HEK293 (cell line): Measurements from ENCODE around the gene ACTR1A.
A peak's percentile ranks its signal among the peaks of the same experiment; 100 is the strongest.

Source experiments
- ATF2 ChIP-seq: fragments of 450-650 bp; formaldehyde crosslinking; IDR thresholded peaks from 2 replicates; pipeline ENCODE4 v1.5.1; 2016; ENCODE audit warnings: missing biosample characterization, missing genetic modification characterization, low read depth
- EGR2 ChIP-seq: fragments of 450-650 bp; formaldehyde crosslinking; IDR thresholded peaks from 2 replicates; pipeline ENCODE4 v1.5.1; 2016; ENCODE audit warnings: low read depth, missing biosample characterization, missing genetic modification characterization
- FEZF1 ChIP-seq: fragments of 450-650 bp; formaldehyde crosslinking; IDR thresholded peaks from 2 replicates; pipeline ENCODE4 v1.5.1; 2016; ENCODE audit warnings: missing biosample characterization, missing genetic modification characterization
- GLIS1 ChIP-seq: fragments of 450-650 bp; formaldehyde crosslinking; IDR thresholded peaks from 2 replicates; pipeline ENCODE4 v1.5.1; 2016; ENCODE audit warnings: missing biosample characterization, missing genetic modification characterization
- HOXA7 ChIP-seq: sonication (generic); formaldehyde crosslinking; IDR thresholded peaks from 2 replicates; pipeline ENCODE4 v1.8.1; 2022; ENCODE audit warnings: missing genetic modification reagents, borderline replicate concordance
- HOXC10 ChIP-seq: sonication (generic); formaldehyde crosslinking; IDR thresholded peaks from 2 replicates; pipeline ENCODE4 v1.8.1; 2023; ENCODE audit warnings: mild to moderate bottlenecking, missing genetic modification reagents
- IKZF3 ChIP-seq: fragments of 450-650 bp; IDR thresholded peaks from 2 replicates; pipeline ENCODE4 v1.5.0; 2018; ENCODE audit warnings: missing biosample characterization, mild to moderate bottlenecking, missing genetic modification characterization, moderate library complexity
- KLF16 ChIP-seq: fragments of 450-650 bp; formaldehyde crosslinking; IDR thresholded peaks from 2 replicates; pipeline ENCODE4 v1.5.1; 2017; ENCODE audit warnings: missing biosample characterization, missing genetic modification characterization
- MEIS1 ChIP-seq: sonication (generic); formaldehyde crosslinking; IDR thresholded peaks from 2 replicates; pipeline ENCODE4 v1.8.1; 2022; ENCODE audit warnings: missing genetic modification reagents, mild to moderate bottlenecking, borderline replicate concordance
- MZF1 ChIP-seq: fragments of 450-650 bp; formaldehyde crosslinking; IDR thresholded peaks from 2 replicates; pipeline ENCODE4 v1.5.1; 2017; ENCODE audit warnings: missing biosample characterization, missing genetic modification characterization, borderline replicate concordance
- PATZ1 ChIP-seq: fragments of 450-650 bp; formaldehyde crosslinking; IDR thresholded peaks from 2 replicates; pipeline ENCODE4 v1.5.1; 2016; ENCODE audit warnings: missing biosample characterization, missing genetic modification characterization
- SCRT2 ChIP-seq: fragments of 450-650 bp; formaldehyde crosslinking; IDR thresholded peaks from 2 replicates; pipeline ENCODE4 v1.5.1; 2016; ENCODE audit warnings: missing biosample characterization, missing genetic modification characterization
- ZBTB48 ChIP-seq: fragments of 450-650 bp; formaldehyde crosslinking; IDR thresholded peaks from 2 replicates; pipeline ENCODE4 v1.5.1; 2016; ENCODE audit warnings: missing biosample characterization, missing genetic modification characterization
- ZBTB6 ChIP-seq: fragments of 450-650 bp; formaldehyde crosslinking; IDR thresholded peaks from 2 replicates; pipeline ENCODE4 v1.5.1; 2017; ENCODE audit warnings: missing biosample characterization, missing genetic modification characterization
- ZFHX2 ChIP-seq: fragments of 450-650 bp; formaldehyde crosslinking; conservative IDR thresholded peaks from 2 replicates; pipeline ENCODE4 v1.5.1; 2016; ENCODE audit warnings: missing biosample characterization, missing genetic modification characterization
- ZIC2 ChIP-seq: fragments of 450-650 bp; formaldehyde crosslinking; IDR thresholded peaks from 2 replicates; pipeline ENCODE4 v1.5.1; 2016; ENCODE audit warnings: missing biosample characterization, missing genetic modification characterization
- ZNF133 ChIP-seq: fragments of 450-650 bp; formaldehyde crosslinking; IDR thresholded peaks from 2 replicates; pipeline ENCODE4 v1.5.1; 2016; ENCODE audit warnings: missing biosample characterization, missing genetic modification characterization
- ZNF157 ChIP-seq: fragments of 450-650 bp; formaldehyde crosslinking; IDR thresholded peaks from 2 replicates; pipeline ENCODE4 v1.5.1; 2016; ENCODE audit warnings: missing biosample characterization, missing genetic modification characterization
- ZNF184 ChIP-seq: fragments of 450-650 bp; IDR thresholded peaks from 2 replicates; pipeline ENCODE4 v1.5.1; 2018; ENCODE audit warnings: missing biosample characterization, mild to moderate bottlenecking, missing genetic modification characterization
- ZNF214 ChIP-seq: fragments of 450-650 bp; formaldehyde crosslinking; IDR thresholded peaks from 2 replicates; pipeline ENCODE4 v1.5.1; 2017; ENCODE audit warnings: missing biosample characterization, mild to moderate bottlenecking, missing genetic modification characterization, borderline replicate concordance
- ZNF221 ChIP-seq: fragments of 450-650 bp; formaldehyde crosslinking; IDR thresholded peaks from 2 replicates; pipeline ENCODE4 v1.5.1; 2017; ENCODE audit warnings: missing biosample characterization, missing genetic modification characterization, borderline replicate concordance
- ZNF248 ChIP-seq: fragments of 450-650 bp; formaldehyde crosslinking; IDR thresholded peaks from 2 replicates; pipeline ENCODE4 v1.5.1; 2017; ENCODE audit warnings: missing biosample characterization, missing genetic modification characterization
- ZNF311 ChIP-seq: fragments of 450-650 bp; formaldehyde crosslinking; IDR thresholded peaks from 2 replicates; pipeline ENCODE4 v1.5.1; 2017; ENCODE audit warnings: missing biosample characterization, missing genetic modification characterization, borderline replicate concordance
- ZNF423 ChIP-seq: fragments of 450-650 bp; formaldehyde crosslinking; IDR thresholded peaks from 2 replicates; pipeline ENCODE4 v1.5.1; 2016; ENCODE audit warnings: missing biosample characterization, missing genetic modification characterization
- ZNF501 ChIP-seq: fragments of 450-650 bp; formaldehyde crosslinking; IDR thresholded peaks from 2 replicates; pipeline ENCODE4 v1.5.1; 2016; ENCODE audit warnings: missing biosample characterization, missing genetic modification characterization
- ZNF623 ChIP-seq: fragments of 450-650 bp; formaldehyde crosslinking; IDR thresholded peaks from 2 replicates; pipeline ENCODE4 v1.5.1; 2016; ENCODE audit warnings: missing biosample characterization, missing genetic modification characterization
- ZNF704 ChIP-seq: fragments of 450-650 bp; formaldehyde crosslinking; IDR thresholded peaks from 2 replicates; pipeline ENCODE4 v1.5.1; 2016; ENCODE audit warnings: missing biosample characterization, missing genetic modification characterization
- ZNF747 ChIP-seq: fragments of 450-650 bp; formaldehyde crosslinking; IDR thresholded peaks from 2 replicates; pipeline ENCODE4 v1.5.1; 2016; ENCODE audit warnings: missing biosample characterization, missing genetic modification characterization
- ZNF777 ChIP-seq: fragments of 450-650 bp; formaldehyde crosslinking; IDR thresholded peaks from 2 replicates; pipeline ENCODE4 v1.5.1; 2017; ENCODE audit warnings: missing biosample characterization, missing genetic modification characterization, borderline replicate concordance
- TF ChIP-seq, protein P1 (sequence below): fragments of 450-650 bp; IDR thresholded peaks from 2 replicates; pipeline ENCODE4 v1.5.1; 2018; ENCODE audit warnings: missing biosample characterization, missing genetic modification characterization

ACTR1A gene

GRCh38 chr10:102450124-102450373, 52.5 kb downstream of the ACTR1A start (continued):
- no peak for TF ChIP-seq SCRT2
- no peak for TF ChIP-seq ZNF311 (tag by site-specific recombination)
- TF ChIP-seq ZIC2 = no peak
- TF ChIP-seq HOXC10 (CRISPR knock-in tag) = no peak
- TF ChIP-seq ZBTB6 = no peak
- TF ChIP-seq PATZ1 = no peak
- TF ChIP-seq ZNF133 (tag by site-specific recombination) = no peak
- TF ChIP-seq FEZF1 = no peak
- TF ChIP-seq HOXA7 = no peak
- TF ChIP-seq ATF2 (tag by site-specific recombination) = no peak
- no peak for TF ChIP-seq ZNF184 (tag by site-specific recombination)
- TF ChIP-seq ZNF221 = no peak
- TF ChIP-seq ZNF623 (tag by site-specific recombination) = no peak
- TF ChIP-seq ZFHX2 (tag by site-specific recombination) = no peak; the same call in 1 of the 2 replicates
- TF ChIP-seq ZNF501 (tag by site-specific recombination) = no peak
- TF ChIP-seq IKZF3 (tag by site-specific recombination) = no peak
- TF ChIP-seq GLIS1 (tag by site-specific recombination) = no peak
- TF ChIP-seq ZBTB48 (tag by site-specific recombination) = no peak
- TF ChIP-seq ZNF423 (tag by site-specific recombination) = peak; percentile 64
- TF ChIP-seq ZNF704 (tag by site-specific recombination) = 0 out of 2 replicates have a peak, but pooled peaks have one; percentile 9
- TF ChIP-seq ZNF248 (tag by site-specific recombination) = no peak
- TF ChIP-seq, protein P1, sequence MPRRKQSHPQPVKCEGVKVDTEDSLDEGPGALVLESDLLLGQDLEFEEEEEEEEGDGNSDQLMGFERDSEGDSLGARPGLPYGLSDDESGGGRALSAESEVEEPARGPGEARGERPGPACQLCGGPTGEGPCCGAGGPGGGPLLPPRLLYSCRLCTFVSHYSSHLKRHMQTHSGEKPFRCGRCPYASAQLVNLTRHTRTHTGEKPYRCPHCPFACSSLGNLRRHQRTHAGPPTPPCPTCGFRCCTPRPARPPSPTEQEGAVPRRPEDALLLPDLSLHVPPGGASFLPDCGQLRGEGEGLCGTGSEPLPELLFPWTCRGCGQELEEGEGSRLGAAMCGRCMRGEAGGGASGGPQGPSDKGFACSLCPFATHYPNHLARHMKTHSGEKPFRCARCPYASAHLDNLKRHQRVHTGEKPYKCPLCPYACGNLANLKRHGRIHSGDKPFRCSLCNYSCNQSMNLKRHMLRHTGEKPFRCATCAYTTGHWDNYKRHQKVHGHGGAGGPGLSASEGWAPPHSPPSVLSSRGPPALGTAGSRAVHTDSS (tag by site-specific recombination) = no peak
- no peak for TF ChIP-seq MZF1
- no peak for TF ChIP-seq MEIS1 (CRISPR knock-in tag)
- TF ChIP-seq ZNF157 (tag by site-specific recombination) = no peak
- no peak for TF ChIP-seq ZNF777 (tag by site-specific recombination)
- TF ChIP-seq KLF16 (tag by site-specific recombination) = no peak
- TF ChIP-seq ZNF214 = no peak
- no peak for TF ChIP-seq ZNF747
- TF ChIP-seq EGR2 (tag by site-specific recombination) = no peak
